GM18873 (cell line): ENCODE results near the gene SETBP1.

ENCODE experiments used
- ATAC-seq: cut with Tn5 transposase; IDR thresholded peaks from one replicate; pipeline ENCODE4 v1.9.1; 2021; ENCODE audit warnings: mild to moderate bottlenecking, moderate library complexity, moderate number of reproducible peaks; ENCODE audit not compliant: unreplicated experiment, low FRiP score

Gene SETBP1

GRCh38 chr18:44730803-44731529 lies 50.3 kb downstream of the SETBP1 start:
- no peak for ATAC-seq

- ATAC-seq: peak; percentile 56
Measured at GRCh38 chr18:44731530-44732237, 51.0 kb downstream of the SETBP1 start.

- no peak for ATAC-seq
Measured at GRCh38 chr18:44732238-44732563, 51.5 kb downstream of the SETBP1 start.

GRCh38 chr18:44732599-44732998 lies 51.9 kb downstream of the SETBP1 start:
- no peak for ATAC-seq

GRCh38 chr18:44733069-44733753 lies 52.5 kb downstream of the SETBP1 start:
- ATAC-seq: no peak

- no peak for ATAC-seq
Measured at GRCh38 chr18:44733754-44734465, 53.2 kb downstream of the SETBP1 start.

- no peak for ATAC-seq
Measured at GRCh38 chr18:44735096-44735495, 54.4 kb downstream of the SETBP1 start.

- no peak for ATAC-seq
Measured at GRCh38 chr18:44736664-44737380, 56.1 kb downstream of the SETBP1 start.

GRCh38 chr18:44737623-44738022 lies 56.9 kb downstream of the SETBP1 start:
- ATAC-seq: no peak

- no peak for ATAC-seq
Measured at GRCh38 chr18:44740000-44740399, 59.3 kb downstream of the SETBP1 start.

- ATAC-seq: no peak
Measured at GRCh38 chr18:44741085-44741484, 60.4 kb downstream of the SETBP1 start.

GRCh38 chr18:44741511-44741910 lies 60.8 kb downstream of the SETBP1 start:
- ATAC-seq: no peak

- ATAC-seq: no peak
Measured at GRCh38 chr18:44742126-44742525, 61.4 kb downstream of the SETBP1 start.

GRCh38 chr18:44742718-44743311 lies 62.1 kb downstream of the SETBP1 start:
- ATAC-seq: no peak

GRCh38 chr18:44743631-44744030 lies 62.9 kb downstream of the SETBP1 start:
- no peak for ATAC-seq

GRCh38 chr18:44744161-44745121 lies 63.8 kb downstream of the SETBP1 start:
- no peak for ATAC-seq

GRCh38 chr18:44747157-44747556 lies 66.5 kb downstream of the SETBP1 start:
- ATAC-seq: no peak

- ATAC-seq: no peak
Measured at GRCh38 chr18:44748582-44748981, 67.9 kb downstream of the SETBP1 start.

- no peak for ATAC-seq
Measured at GRCh38 chr18:44750774-44751173, 70.1 kb downstream of the SETBP1 start.
